ENCODE results near the gene PSMD1.
"Not testable (repeated sequence)": the region's sequence is repeated elsewhere in the genome, so short reads cannot be mapped to it uniquely, and the experiment has no call there.

The PSMD1 gene

GRCh38 chr2:231018184-231018583, 38.5 kb upstream of the PSMD1 start:
- in situ Hi-C loops (cut with HindIII; ENCODE audit: low sequenced_read_pairs), result no loop called here
- no peak for TF ChIP-seq CTCF (IDR thresholded peaks at IDR 0.05; ENCODE audit: low read depth, low read length)
- DNase-seq (ENCODE audit: low read depth, low spot score), result no peak
- no peak overlapping the region for H3K4me3 ChIP-seq (ENCODE audit: low read depth, low read length)

DNA sequence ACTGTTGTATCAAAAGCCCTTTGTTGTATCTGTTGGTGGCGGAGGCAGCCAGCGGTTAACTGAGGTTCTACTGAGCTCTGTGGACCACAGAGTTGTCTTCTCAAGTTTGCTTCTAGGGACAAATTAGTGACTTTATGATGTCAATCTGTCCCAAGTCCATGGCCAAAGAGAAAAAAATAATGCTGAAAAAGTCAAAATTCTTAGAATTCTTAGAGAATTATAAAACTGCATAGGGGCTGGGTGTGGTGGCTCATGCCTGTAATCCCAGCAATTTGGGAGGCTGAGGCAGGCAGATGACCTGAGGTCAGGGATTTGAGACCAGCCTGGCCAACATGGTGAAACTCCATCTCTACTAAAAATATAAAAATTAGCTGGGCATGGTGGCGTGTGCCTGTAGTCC, 31.6 kb upstream of the PSMD1 start:
- DNase-seq (ENCODE audit: low read depth, low spot score); in situ Hi-C loops (cut with HindIII; ENCODE audit: low sequenced_read_pairs); H3K4me3 ChIP-seq (ENCODE audit: low read depth, low read length): not testable (repeated sequence)

- DNase-seq (ENCODE audit: low read depth, low spot score), result no peak
- H3K4me3 ChIP-seq (ENCODE audit: low read depth, low read length), result no peak overlapping the region
- in situ Hi-C loops (cut with HindIII; ENCODE audit: low sequenced_read_pairs), result no loop called here
- no peak for TF ChIP-seq CTCF (IDR thresholded peaks at IDR 0.05; ENCODE audit: low read depth, low read length)
Measured at GRCh38 chr2:231028889-231029288, 27.8 kb upstream of the PSMD1 start.

- TF ChIP-seq CTCF (IDR thresholded peaks at IDR 0.05; ENCODE audit: low read depth, low read length), result no peak
- H3K4me3 ChIP-seq (ENCODE audit: low read depth, low read length), result no peak overlapping the region
- in situ Hi-C loops (cut with HindIII; ENCODE audit: low sequenced_read_pairs), result no loop called here
- no peak for DNase-seq (ENCODE audit: low read depth, low spot score)
Measured at GRCh38 chr2:231029563-231029962, 27.1 kb upstream of the PSMD1 start.

DNA sequence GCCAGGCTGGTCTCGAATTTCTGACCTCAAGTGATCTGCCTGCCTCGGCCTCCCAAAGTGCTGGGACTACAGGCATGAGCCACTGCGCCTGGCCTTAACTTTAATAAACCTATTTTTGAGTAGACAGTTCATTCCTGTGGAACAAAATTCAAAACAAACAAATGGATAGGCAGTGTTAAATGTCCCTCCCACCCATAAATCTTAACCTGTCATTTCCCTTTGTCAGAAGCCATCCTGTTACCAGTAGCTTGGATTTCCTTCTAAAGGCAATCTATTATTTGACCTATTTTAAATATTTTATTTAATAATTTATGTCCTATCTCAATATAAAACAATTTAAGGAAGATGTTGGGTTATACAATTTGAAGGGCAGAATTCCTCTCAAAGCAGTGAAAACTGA, 25.9 kb upstream of the PSMD1 start:
- no peak for DNase-seq (ENCODE audit: low read depth, low spot score)
- in situ Hi-C loops (cut with HindIII; ENCODE audit: low sequenced_read_pairs), result no loop called here
- no peak for TF ChIP-seq CTCF (IDR thresholded peaks at IDR 0.05; ENCODE audit: low read depth, low read length)
- no peak overlapping the region for H3K4me3 ChIP-seq (ENCODE audit: low read depth, low read length)

DNA sequence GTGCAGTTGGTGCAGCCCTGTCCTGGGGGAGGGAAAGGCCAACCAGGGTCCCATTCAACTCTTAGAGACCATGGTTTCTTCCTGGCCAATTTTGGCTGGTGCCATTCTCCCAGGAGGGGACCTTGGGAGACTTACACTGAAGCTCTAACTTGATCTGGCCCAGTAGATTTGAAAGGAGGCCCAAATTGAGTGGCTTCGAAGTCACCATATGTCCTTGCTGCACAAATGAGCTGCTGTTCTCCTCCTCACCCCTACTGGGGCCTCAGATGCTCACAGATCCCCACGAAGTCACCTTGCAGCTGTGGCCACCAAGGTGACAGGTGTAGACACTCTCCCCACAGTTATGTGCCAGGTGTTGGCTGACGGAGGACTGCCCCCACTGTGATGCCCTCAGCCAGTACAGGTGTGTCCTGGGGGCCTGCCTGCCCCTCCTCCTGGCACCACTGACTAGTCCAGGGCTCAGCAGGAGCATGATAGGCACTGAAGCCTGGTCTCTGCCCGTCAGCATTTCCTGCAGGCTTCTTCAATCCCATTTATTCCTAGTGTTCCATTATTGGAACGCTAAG, 24.0 kb upstream of the PSMD1 start:
- H3K4me3 ChIP-seq (ENCODE audit: low read depth, low read length), result no peak overlapping the region
- TF ChIP-seq CTCF (IDR thresholded peaks at IDR 0.05; ENCODE audit: low read depth, low read length), result no peak
- DNase-seq (ENCODE audit: low read depth, low spot score), result no peak
- in situ Hi-C loops (cut with HindIII; ENCODE audit: low sequenced_read_pairs), result no loop called here

GRCh38 chr2:231033147-231034132, 23.2 kb upstream of the PSMD1 start:
- in situ Hi-C loops (cut with HindIII; ENCODE audit: low sequenced_read_pairs), result no loop called here
- no peak for DNase-seq (ENCODE audit: low read depth, low spot score)
- no peak overlapping the region for H3K4me3 ChIP-seq (ENCODE audit: low read depth, low read length)
- TF ChIP-seq CTCF (IDR thresholded peaks at IDR 0.05; ENCODE audit: low read depth, low read length), result no peak

Data from astrocyte of the spinal cord (primary cell).